SHP77 (cell line): Measurements from ENCODE around the gene PKP3.

Source experiments
- DNase-seq, 2 experiments: peaks; one replicate each; lab custom pipeline; 2025; lab: John Stamatoyannopoulos, UW

PKP3 gene

GRCh38 chr11:363948-364761 is 29.9 kb upstream of the PKP3 start:
- DNase-seq = peak; percentile 33 to 47

- no peak for DNase-seq
Measured at GRCh38 chr11:364991-365725, 28.9 kb upstream of the PKP3 start.

GRCh38 chr11:365831-366230 is 28.2 kb upstream of the PKP3 start:
- no peak for DNase-seq

GRCh38 chr11:367956-368413 is 26.0 kb upstream of the PKP3 start:
- DNase-seq = no peak

GRCh38 chr11:368414-369335 is 25.3 kb upstream of the PKP3 start:
- no peak for DNase-seq

- DNase-seq = no peak
Measured at GRCh38 chr11:369336-370018, 24.5 kb upstream of the PKP3 start, which contains the start of gene B4GALNT4. Gene B4GALNT4, plus strand, starts transcription at chr11:369499. Its CDS starts 305 bp downstream, at chr11:369804.

GRCh38 chr11:370070-370941 is 23.7 kb upstream of the PKP3 start:
- DNase-seq = no peak

- DNase-seq = no peak
Measured at GRCh38 chr11:371051-371450, 23.0 kb upstream of the PKP3 start.

GRCh38 chr11:371716-372590 is 22.1 kb upstream of the PKP3 start:
- DNase-seq = no peak

- no peak for DNase-seq
Measured at GRCh38 chr11:372809-373715, 20.9 kb upstream of the PKP3 start.

GRCh38 chr11:373716-374551 is 20.1 kb upstream of the PKP3 start:
- no peak for DNase-seq

- DNase-seq = no peak
Measured at GRCh38 chr11:375065-376025, 18.7 kb upstream of the PKP3 start.

GRCh38 chr11:376531-377173 is 17.4 kb upstream of the PKP3 start:
- no peak for DNase-seq

GRCh38 chr11:377174-377865 is 16.7 kb upstream of the PKP3 start:
- no peak for DNase-seq

- DNase-seq = no peak
Measured at GRCh38 chr11:377883-378500, 16.0 kb upstream of the PKP3 start.
